Measurements from ENCODE around the gene PCDHGA6.
"Not testable (repeated sequence)": the region's sequence is repeated elsewhere in the genome, so short reads cannot be mapped to it uniquely, and the experiment has no call there.

Gene PCDHGA6

GRCh38 chr5:141394401-141395187 lies 20.9 kb downstream of the PCDHGA6 start:
- not testable (repeated sequence) for DNase-seq (ENCODE audit: low spot score)

DNA sequence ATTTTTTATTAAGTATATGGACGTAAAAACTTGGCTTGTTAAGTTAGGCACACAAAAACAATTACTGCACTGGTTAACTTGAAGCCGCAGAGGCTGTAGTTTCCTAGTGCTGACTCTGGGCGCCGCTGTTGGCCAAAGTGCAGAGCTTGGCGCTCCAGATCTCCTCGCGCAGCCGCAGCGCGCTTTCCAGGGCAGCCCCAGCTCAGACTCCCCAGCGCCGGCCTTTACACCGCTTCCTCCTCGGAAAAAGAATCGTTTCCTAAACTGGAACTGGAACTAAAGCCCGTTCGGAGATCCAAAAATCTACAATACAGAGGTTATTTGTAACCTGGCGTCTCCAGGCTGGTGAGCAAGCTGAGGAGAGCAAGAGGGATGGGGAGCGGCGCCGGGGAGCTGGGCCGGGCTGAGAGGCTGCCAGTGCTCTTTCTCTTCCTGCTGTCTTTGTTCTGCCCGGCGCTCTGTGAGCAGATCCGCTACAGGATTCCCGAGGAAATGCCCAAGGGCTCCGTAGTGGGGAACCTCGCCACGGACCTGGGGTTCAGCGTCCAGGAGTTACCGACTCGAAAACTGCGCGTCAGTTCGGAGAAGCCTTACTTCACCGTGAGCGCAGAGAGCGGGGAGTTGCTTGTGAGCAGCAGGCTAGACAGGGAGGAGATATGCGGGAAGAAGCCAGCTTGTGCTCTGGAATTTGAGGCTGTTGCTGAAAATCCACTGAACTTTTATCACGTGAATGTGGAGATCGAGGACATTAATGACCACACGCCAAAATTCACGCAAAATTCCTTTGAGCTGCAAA lies 24.3 kb downstream of the PCDHGA6 start, which contains the start of gene PCDHGB5:
TSS of gene PCDHGB5 (plus strand) at position 192 of the 796 bp plus-strand sequence. CDS start at position 373, 181 bp downstream.
- peak; percentile 46 for DNase-seq (ENCODE audit: low spot score)

DNA sequence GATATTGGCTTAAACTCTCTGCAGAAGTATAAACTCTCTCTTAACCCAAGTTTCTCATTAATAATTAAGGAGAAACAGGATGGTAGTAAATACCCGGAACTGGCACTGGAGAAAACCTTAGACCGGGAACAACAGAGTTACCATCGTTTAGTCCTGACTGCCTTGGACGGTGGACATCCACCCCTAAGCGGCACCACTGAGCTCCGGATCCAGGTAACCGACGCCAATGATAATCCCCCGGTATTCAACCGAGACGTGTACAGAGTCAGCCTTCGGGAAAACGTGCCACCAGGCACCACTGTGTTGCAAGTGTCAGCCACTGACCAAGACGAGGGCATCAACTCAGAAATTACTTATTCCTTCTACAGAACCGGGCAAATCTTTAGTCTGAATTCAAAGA lies 24.9 kb downstream of the PCDHGA6 start:
- DNase-seq (ENCODE audit: low spot score), result no peak

DNA sequence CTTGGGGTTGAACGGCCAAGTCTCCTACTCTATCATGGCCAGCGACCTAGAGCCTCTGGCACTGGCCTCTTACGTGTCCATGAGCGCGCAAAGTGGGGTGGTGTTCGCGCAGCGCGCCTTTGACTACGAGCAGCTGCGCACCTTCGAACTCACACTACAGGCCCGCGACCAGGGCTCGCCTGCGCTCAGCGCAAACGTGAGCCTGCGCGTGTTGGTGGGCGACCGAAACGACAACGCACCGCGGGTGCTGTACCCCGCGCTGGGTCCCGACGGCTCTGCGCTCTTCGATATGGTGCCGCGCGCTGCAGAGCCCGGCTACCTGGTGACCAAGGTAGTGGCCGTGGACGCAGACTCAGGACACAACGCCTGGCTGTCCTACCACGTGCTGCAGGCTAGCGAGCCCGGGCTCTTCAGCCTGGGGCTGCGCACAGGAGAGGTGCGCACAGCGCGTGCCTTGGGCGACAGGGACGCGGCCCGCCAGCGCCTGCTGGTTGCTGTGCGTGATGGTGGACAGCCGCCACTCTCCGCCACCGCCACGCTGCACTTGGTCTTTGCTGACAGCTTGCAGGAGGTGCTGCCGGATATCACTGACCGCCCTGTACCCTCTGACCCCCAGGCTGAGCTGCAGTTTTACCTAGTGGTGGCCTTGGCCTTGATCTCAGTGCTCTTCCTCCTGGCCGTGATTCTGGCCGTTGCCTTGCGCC lies 26.0 kb downstream of the PCDHGA6 start:
- no peak for DNase-seq (ENCODE audit: low spot score)

DNA sequence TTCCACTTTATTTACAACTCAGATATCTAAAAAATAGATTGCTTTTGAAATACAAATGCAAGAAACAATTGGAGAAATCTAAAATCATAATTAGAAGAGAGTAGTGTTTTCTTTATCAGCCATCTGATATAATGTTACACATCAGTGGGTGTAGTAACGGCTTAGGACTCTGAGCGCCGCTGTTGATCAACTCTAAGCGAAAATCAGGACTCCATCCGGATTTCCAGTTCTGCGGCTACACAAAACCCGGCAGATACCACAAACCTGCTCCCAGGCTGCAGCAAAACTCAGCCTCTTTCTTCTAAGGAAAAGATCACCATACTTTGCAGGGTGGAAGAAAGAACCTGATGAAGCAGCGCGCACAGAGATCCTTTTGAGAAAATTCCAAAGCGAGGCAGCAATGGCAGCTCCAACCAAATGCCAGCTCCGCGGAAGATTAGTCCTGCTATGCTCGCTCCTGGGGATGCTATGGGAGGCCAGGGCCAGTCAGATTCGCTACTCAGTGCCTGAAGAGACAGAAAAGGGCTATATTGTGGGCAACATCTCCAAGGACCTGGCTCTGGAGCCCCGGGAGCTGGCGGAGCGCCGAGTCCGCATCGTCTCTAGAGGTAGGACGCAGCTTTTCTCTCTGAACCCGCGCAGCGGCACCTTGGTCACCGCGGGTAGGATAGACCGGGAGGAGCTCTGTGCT lies 29.0 kb downstream of the PCDHGA6 start, which contains the start of gene PCDHGA9:
TSS of gene PCDHGA9 (plus strand) at position 226 of the 691 bp plus-strand sequence. CDS start at position 401, 175 bp downstream.
- no peak for DNase-seq (ENCODE audit: low spot score)

GRCh38 chr5:141403387-141403786 lies 29.7 kb downstream of the PCDHGA6 start:
- DNase-seq (ENCODE audit: low spot score), result no peak

GRCh38 chr5:141407790-141408505 lies 34.3 kb downstream of the PCDHGA6 start, which contains the start of gene PCDHGB6:
PCDHGB6 (plus strand) TSS chr5:141408021; CDS start chr5:141408203, 182 bp downstream.
- DNase-seq (ENCODE audit: low spot score), result peak; percentile 42

GRCh38 chr5:141409598-141410306 lies 36.1 kb downstream of the PCDHGA6 start:
- no peak for DNase-seq (ENCODE audit: low spot score)

- no peak for DNase-seq (ENCODE audit: low spot score)
Observed at GRCh38 chr5:141411575-141411974, 37.9 kb downstream of the PCDHGA6 start.

DNA sequence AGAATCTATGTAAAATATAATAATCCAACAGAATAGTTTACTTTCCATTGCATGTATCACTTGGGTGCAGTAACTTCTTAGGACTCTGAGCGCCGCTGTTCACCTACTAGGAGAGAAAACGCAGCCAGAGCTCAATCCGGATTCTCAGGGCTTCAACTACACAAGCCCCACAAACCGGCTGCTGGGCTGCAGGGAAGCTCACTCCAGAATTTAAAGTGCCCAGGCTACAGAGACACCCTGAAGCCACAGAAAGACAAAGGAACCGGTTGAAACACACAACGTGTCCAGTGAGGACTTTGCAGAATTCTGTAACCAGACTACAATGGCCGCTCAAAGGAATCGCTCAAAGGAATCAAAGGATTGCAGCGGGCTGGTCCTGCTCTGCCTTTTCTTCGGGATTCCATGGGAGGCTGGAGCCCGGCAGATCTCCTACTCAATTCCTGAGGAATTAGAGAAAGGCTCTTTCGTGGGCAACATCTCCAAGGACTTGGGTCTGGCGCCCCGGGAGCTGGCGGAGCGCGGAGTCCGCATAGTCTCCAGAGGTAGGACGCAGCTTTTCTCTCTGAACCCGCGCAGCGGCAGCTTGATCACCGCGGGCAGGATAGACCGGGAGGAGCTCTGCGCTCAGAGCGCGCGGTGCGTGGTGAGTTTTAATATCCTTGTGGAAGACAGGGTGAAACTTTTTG lies 39.3 kb downstream of the PCDHGA6 start, which contains the start of gene PCDHGA10:
TSS of gene PCDHGA10 (plus strand) at position 134 of the 686 bp plus-strand sequence. CDS start at position 323, 189 bp downstream.
- DNase-seq (ENCODE audit: low spot score), result peak; percentile 57

- no peak for DNase-seq (ENCODE audit: low spot score)
Observed at GRCh38 chr5:141413540-141414069, 39.9 kb downstream of the PCDHGA6 start.

GRCh38 chr5:141414548-141415274 lies 41.0 kb downstream of the PCDHGA6 start:
- not testable (repeated sequence) for DNase-seq (ENCODE audit: low spot score)

DNA sequence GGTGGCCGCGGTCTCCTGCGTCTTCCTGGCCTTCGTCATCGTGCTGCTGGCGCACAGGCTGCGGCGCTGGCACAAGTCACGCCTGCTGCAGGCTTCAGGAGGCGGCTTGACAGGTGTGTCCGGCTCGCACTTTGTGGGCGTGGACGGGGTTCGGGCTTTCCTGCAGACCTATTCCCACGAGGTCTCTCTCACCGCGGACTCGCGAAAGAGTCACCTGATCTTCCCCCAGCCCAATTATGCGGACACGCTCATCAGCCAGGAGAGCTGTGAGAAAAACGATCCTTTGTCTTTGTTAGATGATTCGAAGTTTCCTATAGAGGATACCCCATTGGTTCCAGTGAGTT lies 41.6 kb downstream of the PCDHGA6 start:
- not testable (repeated sequence) for DNase-seq (ENCODE audit: low spot score)

DNA sequence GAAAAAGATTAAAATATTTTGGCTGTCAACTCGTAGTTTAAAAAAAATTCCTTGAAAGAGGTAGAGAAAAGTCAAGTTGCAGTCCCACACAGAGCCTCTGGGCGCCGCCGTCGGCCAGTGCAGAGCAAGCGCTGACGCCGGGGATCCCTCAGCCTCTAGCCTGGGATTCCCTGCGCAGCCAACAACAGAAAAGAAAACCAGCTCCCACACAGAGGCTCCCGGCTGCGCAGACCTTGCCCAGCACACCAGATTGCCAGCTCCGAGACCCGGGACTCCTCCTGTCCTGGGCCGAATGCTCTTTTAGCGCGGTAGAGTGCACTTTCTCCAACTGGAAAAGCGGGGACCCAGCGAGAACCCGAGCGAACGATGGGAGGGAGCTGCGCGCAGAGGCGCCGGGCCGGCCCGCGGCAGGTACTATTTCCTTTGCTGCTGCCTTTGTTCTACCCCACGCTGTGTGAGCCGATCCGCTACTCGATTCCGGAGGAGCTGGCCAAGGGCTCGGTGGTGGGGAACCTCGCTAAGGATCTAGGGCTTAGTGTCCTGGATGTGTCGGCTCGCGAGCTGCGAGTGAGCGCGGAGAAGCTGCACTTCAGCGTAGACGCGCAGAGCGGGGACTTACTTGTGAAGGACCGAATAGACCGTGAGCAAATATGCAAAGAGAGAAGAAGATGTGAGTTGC lies 43.9 kb downstream of the PCDHGA6 start, which contains the start of gene PCDHGB7:
TSS of gene PCDHGB7 (plus strand) at position 184 of the 679 bp plus-strand sequence. CDS start at position 367, 183 bp downstream.
- DNase-seq (ENCODE audit: low spot score), result peak; percentile 53

DNA sequence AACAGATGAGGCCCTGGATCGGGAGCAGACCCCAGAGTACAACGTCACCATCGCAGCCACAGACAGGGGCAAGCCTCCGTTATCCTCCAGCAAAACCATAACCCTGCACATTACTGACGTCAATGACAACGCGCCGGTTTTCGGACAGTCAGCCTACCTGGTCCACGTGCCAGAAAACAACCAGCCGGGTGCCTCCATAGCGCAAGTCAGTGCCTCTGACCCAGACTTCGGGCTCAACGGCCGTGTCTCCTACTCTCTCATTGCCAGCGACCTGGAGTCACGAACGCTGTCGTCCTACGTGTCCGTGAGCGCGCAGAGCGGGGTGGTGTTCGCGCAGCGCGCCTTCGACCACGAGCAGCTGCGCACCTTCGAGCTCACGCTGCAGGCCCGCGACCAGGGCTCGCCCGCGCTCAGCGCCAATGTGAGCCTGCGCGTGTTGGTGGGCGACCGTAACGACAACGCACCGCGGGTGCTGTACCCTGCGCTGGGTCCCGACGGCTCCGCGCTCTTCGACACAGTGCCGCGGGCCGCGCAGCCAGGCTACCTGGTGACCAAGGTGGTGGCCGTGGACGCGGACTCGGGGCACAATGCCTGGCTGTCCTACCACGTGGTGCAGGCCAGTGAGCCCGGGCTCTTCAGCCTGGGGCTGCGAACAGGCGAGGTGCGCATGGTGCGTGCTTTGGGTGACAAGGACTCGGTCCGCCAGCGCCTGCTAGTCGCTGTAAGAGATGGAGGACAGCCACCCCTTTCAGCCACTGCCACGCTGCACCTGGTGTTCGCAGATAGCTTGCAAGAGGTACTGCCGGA lies 45.6 kb downstream of the PCDHGA6 start:
- no peak for DNase-seq (ENCODE audit: low spot score)

- peak; percentile 51 for DNase-seq (ENCODE audit: low spot score)
Observed at GRCh38 chr5:141420855-141421488, 47.3 kb downstream of the PCDHGA6 start, which contains the start of gene PCDHGA11. PCDHGA11 (plus strand) TSS chr5:141421051; CDS start chr5:141421228, 177 bp downstream.

All from activated CD4-positive, alpha-beta T cell treated with anti-CD3 and anti-CD28 coated beads, Interleukin-2, Interleukin-4, amounts not matched to agents 100 ng/mL and 50 ng/mL, durations not matched to agents 16 hours and 8 hours (primary cell).